Skin epidermis (tissue), 12 donors: Measurements from ENCODE around the gene MARCO.

Experiments
- H3K27ac ChIP-seq, 21 experiments: fragments of 200-600 bp; sonication (generic) in 11 of 21; one replicate each; pipeline ENCODE4 v1.5.0; 2020; ENCODE audit warnings: mild to moderate bottlenecking in 3 of 21, inconsistent platforms in 2 of 21, moderate library complexity in 2 of 21
- H3K4me3 ChIP-seq, 7 experiments: fragments of 200-600 bp; sonication (generic) in 2 of 7; one replicate each; pipeline ENCODE4 v1.5.0; 2020; ENCODE audit warnings: inconsistent platforms in 2 of 7, mild to moderate bottlenecking in 2 of 7, moderate library complexity in 1 of 7

MARCO gene

GRCh38 chr2:118971245-118972122 lies 29.5 kb downstream of the MARCO start:
- Histone ChIP-seq H3K27ac (peak overlapping the region in 13 of 21 experiments; percentile 32 to 71 (median 52)), H3K4me3 (no peak overlapping the region)

GRCh38 chr2:118973542-118973951 lies 31.6 kb downstream of the MARCO start:
- peak overlapping the region in 13 of 21 experiments; percentile 7 to 71 (median 41) for H3K27ac ChIP-seq
- H3K4me3 ChIP-seq, result no peak overlapping the region

GRCh38 chr2:118974103-118974993 lies 32.4 kb downstream of the MARCO start:
- peak overlapping the region in 7 of 21 experiments; percentile 7 to 71 (median 39) for H3K27ac ChIP-seq
- no peak overlapping the region for H3K4me3 ChIP-seq

GRCh38 chr2:118975133-118975532 lies 33.1 kb downstream of the MARCO start:
- no peak overlapping the region for H3K4me3 ChIP-seq

GRCh38 chr2:118978064-118978463 lies 36.1 kb downstream of the MARCO start:
- no peak overlapping the region for H3K4me3 ChIP-seq
- no peak overlapping the region for H3K27ac ChIP-seq

More at GRCh38 chr2:118975133-118975532, 33.1 kb downstream of the MARCO start:
- no peak overlapping the region for H3K27ac ChIP-seq

GRCh38 chr2:118979152-118979861 lies 37.3 kb downstream of the MARCO start:
- Histone ChIP-seq H3K4me3 (no peak overlapping the region), H3K27ac (no peak overlapping the region)

- Histone ChIP-seq H3K27ac (no peak overlapping the region), H3K4me3 (no peak overlapping the region)
Measured at GRCh38 chr2:118980022-118980421, 38.0 kb downstream of the MARCO start.

- Histone ChIP-seq H3K27ac (no peak overlapping the region), H3K4me3 (no peak overlapping the region)
Measured at GRCh38 chr2:118980573-118980972, 38.6 kb downstream of the MARCO start.

- no peak overlapping the region for H3K27ac ChIP-seq
Measured at GRCh38 chr2:118981632-118982031, 39.6 kb downstream of the MARCO start.

GRCh38 chr2:118982039-118982438 lies 40.0 kb downstream of the MARCO start:
- Histone ChIP-seq H3K4me3 (no peak overlapping the region), H3K27ac (no peak overlapping the region)

More at GRCh38 chr2:118981632-118982031, 39.6 kb downstream of the MARCO start:
- H3K4me3 ChIP-seq, result no peak overlapping the region

- Histone ChIP-seq H3K27ac (no peak overlapping the region), H3K4me3 (no peak overlapping the region)
Measured at GRCh38 chr2:118983133-118983532, 41.1 kb downstream of the MARCO start.

GRCh38 chr2:118983915-118984314 lies 41.9 kb downstream of the MARCO start:
- H3K27ac ChIP-seq, result no peak overlapping the region
- no peak overlapping the region for H3K4me3 ChIP-seq

- Histone ChIP-seq H3K4me3 (no peak overlapping the region), H3K27ac (no peak overlapping the region)
Measured at GRCh38 chr2:118986738-118987137, 44.7 kb downstream of the MARCO start.

- no peak overlapping the region for H3K4me3 ChIP-seq
- no peak overlapping the region for H3K27ac ChIP-seq
Measured at GRCh38 chr2:118987886-118988285, 45.9 kb downstream of the MARCO start.

GRCh38 chr2:118988706-118989105 lies 46.7 kb downstream of the MARCO start:
- Histone ChIP-seq H3K4me3 (no peak overlapping the region), H3K27ac (no peak overlapping the region)

- Histone ChIP-seq H3K27ac (no peak overlapping the region), H3K4me3 (no peak overlapping the region)
Measured at GRCh38 chr2:118989481-118989880, 47.5 kb downstream of the MARCO start.

- H3K4me3 ChIP-seq, result no peak overlapping the region
- no peak overlapping the region for H3K27ac ChIP-seq
Measured at GRCh38 chr2:118990757-118991545, 49.0 kb downstream of the MARCO start.

- Histone ChIP-seq H3K4me3 (no peak overlapping the region), H3K27ac (no peak overlapping the region)
Measured at GRCh38 chr2:118991554-118991953, 49.6 kb downstream of the MARCO start.

- no peak overlapping the region for H3K4me3 ChIP-seq
- H3K27ac ChIP-seq, result peak overlapping the region in 1 of 21 experiments; percentile 24
Measured at GRCh38 chr2:118992740-118993391, 50.9 kb downstream of the MARCO start.
